Neutrophil (primary cell): Measurements from ENCODE around the gene DNTT.

ENCODE experiments used
- H3K27ac ChIP-seq: fragments of 200-600 bp; sonication (generic); 2 replicates; pipeline ENCODE4 v1.5.1; 2016; ENCODE audit warnings: mild to moderate bottlenecking, moderate library complexity
- H3K27me3 ChIP-seq: fragments of 200-600 bp; sonication (generic); 2 replicates; pipeline ENCODE4 v1.6.0; 2016; ENCODE audit warnings: mild to moderate bottlenecking
- H3K36me3 ChIP-seq: fragments of 200-600 bp; sonication (generic); 2 replicates; pipeline ENCODE4 v1.5.1; 2017
- H3K4me1 ChIP-seq, 2 experiments: fragments of 200-600 bp in 1 of 2; sonication (generic) in 1 of 2; 1 replicate in 1 of 2; 2 replicates in 1 of 2; pipeline versions ENCODE4 v1.5.1 to v1.6.1; 2013 to 2016; ENCODE audit warnings: low read depth in 1 of 2, low read length in 1 of 2, mild to moderate bottlenecking in 1 of 2, moderate library complexity in 1 of 2; ENCODE audit not compliant: control insufficient read depth in 1 of 2, insufficient read depth in 1 of 2
- H3K4me3 ChIP-seq, 2 experiments: fragments of 200-600 bp in 1 of 2; sonication (generic) in 1 of 2; 1 replicate in 1 of 2; 2 replicates in 1 of 2; pipeline ENCODE4 v1.5.1; 2013 to 2016; ENCODE audit warnings: low read depth in 1 of 2, low read length in 1 of 2, mild to moderate bottlenecking in 1 of 2, moderate library complexity in 1 of 2
- H3K9me3 ChIP-seq: fragments of 200-600 bp; sonication (generic); 2 replicates; pipeline ENCODE4 v1.5.1; 2016
- TF ChIP-seq, protein P1 (sequence below): fragments of 200-600 bp; sonication (generic); IDR thresholded peaks from 2 replicates; pipeline ENCODE4 v1.5.1; 2016; ENCODE audit warnings: antibody characterized with exemption

DNTT gene

DNA sequence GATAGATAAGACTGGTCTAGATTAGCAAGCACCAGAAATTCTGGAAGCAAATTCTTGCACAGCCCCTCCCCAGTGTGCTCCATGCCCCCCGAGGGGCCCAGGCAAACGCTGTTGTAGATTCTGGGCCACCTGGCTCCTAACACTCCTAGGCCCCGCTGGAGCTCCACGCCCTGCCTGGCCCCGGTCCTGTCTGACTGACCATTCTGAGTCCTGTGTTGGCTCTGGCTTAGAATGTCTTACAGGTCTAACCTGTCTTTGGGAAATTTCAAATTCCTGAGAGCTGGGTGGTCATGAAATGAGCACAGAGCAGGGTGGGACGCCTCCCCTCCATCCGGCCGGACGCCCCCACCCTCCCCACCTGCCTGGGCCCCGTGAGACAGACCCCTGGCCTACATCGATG, 67.1 kb downstream of the DNTT start:
- TF ChIP-seq, protein P1, sequence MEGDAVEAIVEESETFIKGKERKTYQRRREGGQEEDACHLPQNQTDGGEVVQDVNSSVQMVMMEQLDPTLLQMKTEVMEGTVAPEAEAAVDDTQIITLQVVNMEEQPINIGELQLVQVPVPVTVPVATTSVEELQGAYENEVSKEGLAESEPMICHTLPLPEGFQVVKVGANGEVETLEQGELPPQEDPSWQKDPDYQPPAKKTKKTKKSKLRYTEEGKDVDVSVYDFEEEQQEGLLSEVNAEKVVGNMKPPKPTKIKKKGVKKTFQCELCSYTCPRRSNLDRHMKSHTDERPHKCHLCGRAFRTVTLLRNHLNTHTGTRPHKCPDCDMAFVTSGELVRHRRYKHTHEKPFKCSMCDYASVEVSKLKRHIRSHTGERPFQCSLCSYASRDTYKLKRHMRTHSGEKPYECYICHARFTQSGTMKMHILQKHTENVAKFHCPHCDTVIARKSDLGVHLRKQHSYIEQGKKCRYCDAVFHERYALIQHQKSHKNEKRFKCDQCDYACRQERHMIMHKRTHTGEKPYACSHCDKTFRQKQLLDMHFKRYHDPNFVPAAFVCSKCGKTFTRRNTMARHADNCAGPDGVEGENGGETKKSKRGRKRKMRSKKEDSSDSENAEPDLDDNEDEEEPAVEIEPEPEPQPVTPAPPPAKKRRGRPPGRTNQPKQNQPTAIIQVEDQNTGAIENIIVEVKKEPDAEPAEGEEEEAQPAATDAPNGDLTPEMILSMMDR, result no peak
- H3K36me3 ChIP-seq, result no peaks in the 10 kb centered on the region
- H3K27ac ChIP-seq, result no peak overlapping the region
- H3K4me3 ChIP-seq, result no peak overlapping the region
- H3K27me3 ChIP-seq, result peaks cover 21% of the 10 kb centered on the region
- H3K4me1 ChIP-seq, result peaks cover 0 to 6% of the 10 kb centered on the region in 2 experiments
- no peaks in the 10 kb centered on the region for H3K9me3 ChIP-seq

DNA sequence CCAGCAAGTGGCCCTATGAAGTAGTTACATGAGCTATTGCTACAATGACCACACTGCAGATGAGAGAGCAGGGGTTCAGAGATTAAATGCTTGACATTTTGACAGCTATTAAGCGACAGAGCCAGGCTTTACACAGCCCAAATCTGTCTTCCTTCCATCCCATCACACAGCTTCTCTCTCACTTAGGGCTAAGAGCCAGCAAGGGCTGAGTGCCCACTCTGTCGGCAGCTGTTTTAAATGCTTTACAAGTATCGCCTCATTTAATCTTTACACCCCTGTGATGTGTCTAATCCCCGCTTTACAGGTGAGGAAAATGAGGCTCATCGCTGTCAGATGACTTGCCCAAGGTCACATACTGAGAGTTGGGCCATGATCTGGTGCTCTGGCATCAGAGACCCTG, 69.8 kb downstream of the DNTT start:
- Histone ChIP-seq H3K27me3 (peaks cover 27% of the 10 kb centered on the region), H3K4me1 (peaks cover 0 to 6% of the 10 kb centered on the region in 2 experiments), H3K4me3 (no peak overlapping the region), H3K36me3 (no peaks in the 10 kb centered on the region), H3K27ac (no peak overlapping the region), H3K9me3 (no peaks in the 10 kb centered on the region)
- TF ChIP-seq, protein P1, result no peak

DNA sequence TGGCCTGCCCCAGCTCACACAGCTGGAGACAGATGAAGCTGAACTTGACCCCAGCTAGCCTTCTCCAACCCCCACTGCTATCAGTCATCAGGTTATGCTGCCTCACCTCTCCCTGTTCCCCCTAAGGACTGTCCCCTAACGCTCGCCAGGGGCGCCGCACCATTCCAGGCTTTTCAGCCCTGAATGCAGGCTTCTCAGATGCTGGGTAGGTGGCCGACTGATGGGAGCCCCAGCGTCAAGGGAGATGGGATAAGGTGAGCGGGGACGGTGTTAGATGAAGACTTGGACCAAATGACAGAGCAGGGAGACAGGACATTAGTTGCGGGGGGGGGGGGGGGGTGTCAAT, 70.4 kb downstream of the DNTT start:
- TF ChIP-seq, protein P1, result no peak
- no peak overlapping the region for H3K27ac ChIP-seq
- peaks cover 27% of the 10 kb centered on the region for H3K27me3 ChIP-seq
- no peak overlapping the region for H3K4me3 ChIP-seq
- H3K9me3 ChIP-seq, result no peaks in the 10 kb centered on the region
- H3K4me1 ChIP-seq, result peaks cover 0 to 6% of the 10 kb centered on the region in 2 experiments
- no peaks in the 10 kb centered on the region for H3K36me3 ChIP-seq

DNA sequence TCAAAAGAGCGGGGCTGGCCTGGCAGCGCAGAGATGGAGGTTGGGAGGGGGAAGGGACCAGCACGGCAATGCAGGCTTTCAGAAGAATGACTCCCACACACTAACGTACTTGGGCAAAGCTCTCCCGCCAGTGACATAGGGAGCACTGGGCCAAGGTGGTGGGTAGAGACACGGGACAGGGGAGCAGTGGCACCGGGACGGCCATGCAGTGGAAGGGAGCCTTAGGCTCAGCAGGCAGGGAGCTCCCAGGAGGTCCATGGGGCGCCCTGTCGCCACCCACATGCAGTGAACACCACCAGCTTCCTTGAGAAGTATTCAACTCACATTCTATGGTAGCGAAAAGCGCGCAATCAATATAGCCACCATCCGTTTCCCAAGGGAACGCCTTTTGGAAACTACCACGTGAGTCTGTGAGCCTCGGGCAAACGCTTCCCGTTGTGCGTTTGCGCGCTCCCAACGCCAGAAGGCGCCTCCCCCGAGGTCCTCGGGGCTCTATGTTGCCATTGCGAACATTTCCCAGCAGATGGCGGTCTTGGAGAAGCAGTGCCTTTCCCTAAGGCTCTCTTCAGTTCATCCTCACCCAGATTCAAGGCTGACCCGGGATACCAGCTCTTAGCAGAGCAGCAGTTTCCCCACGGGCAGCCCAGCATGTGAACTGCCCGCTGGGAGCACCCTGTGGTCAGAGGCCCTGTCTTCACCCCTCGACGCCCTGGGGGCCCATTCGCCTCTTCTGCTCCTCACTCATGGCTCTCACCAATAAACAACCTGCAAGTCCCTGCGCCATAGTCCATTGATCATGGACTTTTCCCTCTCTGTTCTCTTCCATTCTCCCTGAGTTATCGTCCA, 71.0 kb downstream of the DNTT start:
- Histone ChIP-seq H3K4me3 (no peak overlapping the region), H3K27ac (no peak overlapping the region), H3K36me3 (no peaks in the 10 kb centered on the region), H3K9me3 (no peaks in the 10 kb centered on the region), H3K27me3 (peaks cover 27% of the 10 kb centered on the region), H3K4me1 (peaks cover 0 to 6% of the 10 kb centered on the region in 2 experiments)
- TF ChIP-seq, protein P1, result peak; percentile 43

DNA sequence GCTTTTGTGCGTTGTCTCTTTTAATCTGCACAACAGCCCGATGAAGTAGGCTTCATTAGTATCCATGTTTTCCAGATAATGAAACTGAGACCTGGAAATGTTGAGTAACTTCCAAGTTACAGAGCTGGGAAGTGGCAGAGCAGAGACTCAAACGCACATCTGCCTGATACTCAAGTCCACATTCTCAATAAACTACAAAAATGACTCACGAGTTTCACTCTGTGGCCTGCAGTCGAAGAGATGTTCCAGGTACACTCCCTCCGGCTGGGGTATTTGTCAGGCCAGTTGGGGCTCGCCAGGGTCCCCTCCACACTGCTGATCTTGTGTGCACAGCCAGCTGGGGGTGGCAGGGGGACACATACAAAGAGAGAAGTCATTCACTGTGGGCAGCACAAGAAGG, 72.2 kb downstream of the DNTT start:
- no peak overlapping the region for H3K27ac ChIP-seq
- TF ChIP-seq, protein P1, result no peak
- no peaks in the 10 kb centered on the region for H3K36me3 ChIP-seq
- no peaks in the 10 kb centered on the region for H3K9me3 ChIP-seq
- peaks cover 0 to 6% of the 10 kb centered on the region in 2 experiments for H3K4me1 ChIP-seq
- peaks cover 27% of the 10 kb centered on the region for H3K27me3 ChIP-seq
- no peak overlapping the region for H3K4me3 ChIP-seq
